HepG2 (cell line): ENCODE results near the gene LSM14B. TPM values are rescaled to one million over a fixed set of nuclear protein-coding genes. Genes with fewer than 3 reads are reported as not detected.

Experiments
- MBD4 ChIP-seq: IDR thresholded peaks from 2 replicates; pipeline ENCODE4 v1.6.1; 2012; ENCODE audit warnings: low read length, inconsistent platforms, borderline replicate concordance
- MED8 ChIP-seq: sonication (generic); formaldehyde crosslinking; IDR thresholded peaks from 2 replicates; pipeline ENCODE4 v1.8.1; 2023; ENCODE audit warnings: mild to moderate bottlenecking, missing genetic modification reagents; ENCODE audit not compliant: insufficient replicate concordance
- NCOR1 ChIP-seq: fragments of 200-600 bp; sonication (generic); IDR thresholded peaks from 2 replicates; pipeline ENCODE4 v1.7.0; 2017; ENCODE audit warnings: antibody characterized with exemption, low read length, borderline replicate concordance
- PRMT3 ChIP-seq: sonication (generic); formaldehyde crosslinking; IDR thresholded peaks from 2 replicates; pipeline ENCODE4 v1.8.1; 2022; ENCODE audit warnings: low read depth, mild to moderate bottlenecking, moderate library complexity, missing genetic modification reagents, borderline replicate concordance
- RAD51 ChIP-seq: fragments of 450-650 bp; IDR thresholded peaks from 2 replicates; pipeline ENCODE4 v1.6.1; 2016; ENCODE audit warnings: borderline replicate concordance
- REPIN1 ChIP-seq: sonication (generic); formaldehyde crosslinking; IDR thresholded peaks from 2 replicates; pipeline ENCODE4 v1.8.0; 2022; ENCODE audit warnings: missing genetic modification reagents, low read depth, mild to moderate bottlenecking, borderline replicate concordance
- TP53 ChIP-seq: sonication (generic); formaldehyde crosslinking; conservative IDR thresholded peaks from 2 replicates; pipeline ENCODE4 v1.4.0; 2020; ENCODE audit warnings: missing genetic modification reagents
- YY1 ChIP-seq: IDR thresholded peaks from 2 replicates; pipeline ENCODE4 v1.6.1; 2011; ENCODE audit warnings: low read length, low read depth, moderate library complexity, mild to moderate bottlenecking; ENCODE audit not compliant: insufficient read depth, insufficient replicate concordance
- ZNF652 ChIP-seq: IDR thresholded peaks from 2 replicates; pipeline ENCODE4 v1.6.1; 2016; ENCODE audit warnings: low read depth, borderline replicate concordance
- ZNF749 ChIP-seq: sonication (generic); formaldehyde crosslinking; IDR thresholded peaks from 2 replicates; pipeline ENCODE4 v1.8.0; 2022; ENCODE audit warnings: mild to moderate bottlenecking, missing genetic modification reagents, moderate library complexity, borderline replicate concordance
- polyA plus RNA-seq, 8 experiments: library from polyadenylated mRNA; depleted of rRNA in 3 of 8; stranded (reverse) in 7 of 8; unstranded in 1 of 8; fragments of >200 nt; fragmentation: Illumina TruSeq in 4 of 8; extraction: Trizol in 4 of 8; gene quantifications; 2 replicates each; pipeline versions ENCODE4 v1.2.1 to v1.2.3, GENCODE V29; 2011 to 2016; ENCODE audit warnings: low read depth in 4 of 8, missing spikeins in 1 of 8, mixed read lengths in 1 of 8; ENCODE audit not compliant: insufficient read depth in 1 of 8
- total RNA-seq, 5 experiments: library from RNA; depleted of rRNA; stranded (reverse); fragments of >200 nt; fragmentation: Illumina TruSeq; extraction: Trizol; gene quantifications; 2 replicates each; pipeline ENCODE4 v1.2.3, GENCODE V29; 2016; ENCODE audit warnings: low read depth in 1 of 5
- TF ChIP-seq, protein P1 (sequence below), 2 experiments: IDR thresholded peaks; 2 replicates each; pipeline ENCODE4 v1.6.1; 2011 to 2012; ENCODE audit warnings: low read length in 2 of 2, borderline replicate concordance in 1 of 2, low read depth in 1 of 2, mild to moderate bottlenecking in 1 of 2, moderate library complexity in 1 of 2
- TF ChIP-seq, protein P2 (sequence below): sonication (generic); formaldehyde crosslinking; IDR thresholded peaks from 2 replicates; pipeline ENCODE4 v1.4.0; 2020; ENCODE audit warnings: missing genetic modification reagents
- TF ChIP-seq, protein P3 (sequence below): sonication (generic); formaldehyde crosslinking; IDR thresholded peaks from 2 replicates; pipeline ENCODE4 v1.8.1; 2022; ENCODE audit warnings: low read depth, mild to moderate bottlenecking, missing genetic modification reagents
- TF ChIP-seq, protein P4 (sequence below): sonication (generic); formaldehyde crosslinking; IDR thresholded peaks from 2 replicates; pipeline ENCODE4 v1.4.0; 2020; ENCODE audit warnings: missing genetic modification reagents, borderline replicate concordance

LSM14B gene
- total and polyA plus RNA-seq, 2 of the 13 experiments (the other 11 are each of a cell fraction or from before 2014, with no cell fraction given), result 43.3 to 79.2 TPM

DNA sequence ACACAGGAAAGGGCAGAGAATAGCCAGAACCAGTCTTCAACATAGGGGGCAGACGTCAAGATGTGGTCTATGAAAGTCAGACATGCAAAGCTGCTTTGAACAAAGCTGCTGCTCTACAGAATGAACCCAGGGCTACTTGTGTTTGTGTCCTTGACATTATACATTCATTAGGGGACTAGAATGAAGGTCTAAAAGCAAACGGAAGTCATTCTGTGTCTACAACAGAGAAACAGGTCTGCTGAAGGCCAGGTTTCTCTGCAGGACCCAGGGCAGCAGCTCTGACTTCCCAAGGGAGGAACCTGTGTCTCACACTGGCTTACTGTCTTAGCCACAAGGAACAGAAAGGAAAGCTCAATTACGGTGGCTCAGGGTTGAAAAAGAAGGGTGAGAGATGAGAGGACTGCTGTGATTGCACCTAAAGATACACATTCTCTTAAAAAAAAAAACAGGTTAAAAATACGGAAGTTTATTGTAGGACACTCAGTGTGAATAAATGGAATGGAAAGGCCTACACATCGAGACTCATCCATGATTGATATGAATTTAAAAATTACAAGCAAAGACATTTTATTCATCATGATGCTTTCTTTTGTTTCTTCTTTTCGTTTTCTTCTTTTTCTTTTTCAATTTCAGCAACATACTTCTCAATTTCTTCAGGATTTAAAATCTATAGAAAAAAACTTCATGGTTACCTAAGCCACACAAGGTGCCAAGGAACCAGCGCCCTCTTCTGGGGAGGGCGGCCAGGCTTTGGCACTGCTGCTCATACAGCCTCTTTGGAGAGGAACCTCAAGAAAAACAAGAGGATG, 14.2 kb downstream of the LSM14B start (continued):
- TF ChIP-seq, protein P1, sequence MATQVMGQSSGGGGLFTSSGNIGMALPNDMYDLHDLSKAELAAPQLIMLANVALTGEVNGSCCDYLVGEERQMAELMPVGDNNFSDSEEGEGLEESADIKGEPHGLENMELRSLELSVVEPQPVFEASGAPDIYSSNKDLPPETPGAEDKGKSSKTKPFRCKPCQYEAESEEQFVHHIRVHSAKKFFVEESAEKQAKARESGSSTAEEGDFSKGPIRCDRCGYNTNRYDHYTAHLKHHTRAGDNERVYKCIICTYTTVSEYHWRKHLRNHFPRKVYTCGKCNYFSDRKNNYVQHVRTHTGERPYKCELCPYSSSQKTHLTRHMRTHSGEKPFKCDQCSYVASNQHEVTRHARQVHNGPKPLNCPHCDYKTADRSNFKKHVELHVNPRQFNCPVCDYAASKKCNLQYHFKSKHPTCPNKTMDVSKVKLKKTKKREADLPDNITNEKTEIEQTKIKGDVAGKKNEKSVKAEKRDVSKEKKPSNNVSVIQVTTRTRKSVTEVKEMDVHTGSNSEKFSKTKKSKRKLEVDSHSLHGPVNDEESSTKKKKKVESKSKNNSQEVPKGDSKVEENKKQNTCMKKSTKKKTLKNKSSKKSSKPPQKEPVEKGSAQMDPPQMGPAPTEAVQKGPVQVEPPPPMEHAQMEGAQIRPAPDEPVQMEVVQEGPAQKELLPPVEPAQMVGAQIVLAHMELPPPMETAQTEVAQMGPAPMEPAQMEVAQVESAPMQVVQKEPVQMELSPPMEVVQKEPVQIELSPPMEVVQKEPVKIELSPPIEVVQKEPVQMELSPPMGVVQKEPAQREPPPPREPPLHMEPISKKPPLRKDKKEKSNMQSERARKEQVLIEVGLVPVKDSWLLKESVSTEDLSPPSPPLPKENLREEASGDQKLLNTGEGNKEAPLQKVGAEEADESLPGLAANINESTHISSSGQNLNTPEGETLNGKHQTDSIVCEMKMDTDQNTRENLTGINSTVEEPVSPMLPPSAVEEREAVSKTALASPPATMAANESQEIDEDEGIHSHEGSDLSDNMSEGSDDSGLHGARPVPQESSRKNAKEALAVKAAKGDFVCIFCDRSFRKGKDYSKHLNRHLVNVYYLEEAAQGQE (IDR thresholded peaks at IDR 0.05; ENCODE audit: borderline replicate concordance in 1 of 2, low read depth in 1 of 2, low read length in 2 of 2), result no peak
- TF ChIP-seq, protein P2, sequence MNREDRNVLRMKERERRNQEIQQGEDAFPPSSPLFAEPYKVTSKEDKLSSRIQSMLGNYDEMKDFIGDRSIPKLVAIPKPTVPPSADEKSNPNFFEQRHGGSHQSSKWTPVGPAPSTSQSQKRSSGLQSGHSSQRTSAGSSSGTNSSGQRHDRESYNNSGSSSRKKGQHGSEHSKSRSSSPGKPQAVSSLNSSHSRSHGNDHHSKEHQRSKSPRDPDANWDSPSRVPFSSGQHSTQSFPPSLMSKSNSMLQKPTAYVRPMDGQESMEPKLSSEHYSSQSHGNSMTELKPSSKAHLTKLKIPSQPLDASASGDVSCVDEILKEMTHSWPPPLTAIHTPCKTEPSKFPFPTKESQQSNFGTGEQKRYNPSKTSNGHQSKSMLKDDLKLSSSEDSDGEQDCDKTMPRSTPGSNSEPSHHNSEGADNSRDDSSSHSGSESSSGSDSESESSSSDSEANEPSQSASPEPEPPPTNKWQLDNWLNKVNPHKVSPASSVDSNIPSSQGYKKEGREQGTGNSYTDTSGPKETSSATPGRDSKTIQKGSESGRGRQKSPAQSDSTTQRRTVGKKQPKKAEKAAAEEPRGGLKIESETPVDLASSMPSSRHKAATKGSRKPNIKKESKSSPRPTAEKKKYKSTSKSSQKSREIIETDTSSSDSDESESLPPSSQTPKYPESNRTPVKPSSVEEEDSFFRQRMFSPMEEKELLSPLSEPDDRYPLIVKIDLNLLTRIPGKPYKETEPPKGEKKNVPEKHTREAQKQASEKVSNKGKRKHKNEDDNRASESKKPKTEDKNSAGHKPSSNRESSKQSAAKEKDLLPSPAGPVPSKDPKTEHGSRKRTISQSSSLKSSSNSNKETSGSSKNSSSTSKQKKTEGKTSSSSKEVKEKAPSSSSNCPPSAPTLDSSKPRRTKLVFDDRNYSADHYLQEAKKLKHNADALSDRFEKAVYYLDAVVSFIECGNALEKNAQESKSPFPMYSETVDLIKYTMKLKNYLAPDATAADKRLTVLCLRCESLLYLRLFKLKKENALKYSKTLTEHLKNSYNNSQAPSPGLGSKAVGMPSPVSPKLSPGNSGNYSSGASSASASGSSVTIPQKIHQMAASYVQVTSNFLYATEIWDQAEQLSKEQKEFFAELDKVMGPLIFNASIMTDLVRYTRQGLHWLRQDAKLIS (CRISPR knock-in tag), result no peak
- TF ChIP-seq RAD51 (no peak), YY1 (peak; percentile 19), ZNF652 (CRISPR knock-in tag) (no peak), MED8 (CRISPR knock-in tag) (no peak), PRMT3 (CRISPR knock-in tag) (no peak), REPIN1 (no peak), TP53 (CRISPR knock-in tag) (no peak), NCOR1 (no peak), ZNF749 (CRISPR knock-in tag) (no peak), MBD4 (0 out of 2 replicates have a peak, but pooled peaks have one; percentile 70)
- TF ChIP-seq, protein P3, sequence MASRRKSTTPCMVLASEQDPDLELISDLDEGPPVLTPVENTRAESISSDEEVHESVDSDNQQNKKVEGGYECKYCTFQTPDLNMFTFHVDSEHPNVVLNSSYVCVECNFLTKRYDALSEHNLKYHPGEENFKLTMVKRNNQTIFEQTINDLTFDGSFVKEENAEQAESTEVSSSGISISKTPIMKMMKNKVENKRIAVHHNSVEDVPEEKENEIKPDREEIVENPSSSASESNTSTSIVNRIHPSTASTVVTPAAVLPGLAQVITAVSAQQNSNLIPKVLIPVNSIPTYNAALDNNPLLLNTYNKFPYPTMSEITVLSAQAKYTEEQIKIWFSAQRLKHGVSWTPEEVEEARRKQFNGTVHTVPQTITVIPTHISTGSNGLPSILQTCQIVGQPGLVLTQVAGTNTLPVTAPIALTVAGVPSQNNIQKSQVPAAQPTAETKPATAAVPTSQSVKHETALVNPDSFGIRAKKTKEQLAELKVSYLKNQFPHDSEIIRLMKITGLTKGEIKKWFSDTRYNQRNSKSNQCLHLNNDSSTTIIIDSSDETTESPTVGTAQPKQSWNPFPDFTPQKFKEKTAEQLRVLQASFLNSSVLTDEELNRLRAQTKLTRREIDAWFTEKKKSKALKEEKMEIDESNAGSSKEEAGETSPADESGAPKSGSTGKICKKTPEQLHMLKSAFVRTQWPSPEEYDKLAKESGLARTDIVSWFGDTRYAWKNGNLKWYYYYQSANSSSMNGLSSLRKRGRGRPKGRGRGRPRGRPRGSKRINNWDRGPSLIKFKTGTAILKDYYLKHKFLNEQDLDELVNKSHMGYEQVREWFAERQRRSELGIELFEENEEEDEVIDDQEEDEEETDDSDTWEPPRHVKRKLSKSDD, result no peak
- TF ChIP-seq, protein P4, sequence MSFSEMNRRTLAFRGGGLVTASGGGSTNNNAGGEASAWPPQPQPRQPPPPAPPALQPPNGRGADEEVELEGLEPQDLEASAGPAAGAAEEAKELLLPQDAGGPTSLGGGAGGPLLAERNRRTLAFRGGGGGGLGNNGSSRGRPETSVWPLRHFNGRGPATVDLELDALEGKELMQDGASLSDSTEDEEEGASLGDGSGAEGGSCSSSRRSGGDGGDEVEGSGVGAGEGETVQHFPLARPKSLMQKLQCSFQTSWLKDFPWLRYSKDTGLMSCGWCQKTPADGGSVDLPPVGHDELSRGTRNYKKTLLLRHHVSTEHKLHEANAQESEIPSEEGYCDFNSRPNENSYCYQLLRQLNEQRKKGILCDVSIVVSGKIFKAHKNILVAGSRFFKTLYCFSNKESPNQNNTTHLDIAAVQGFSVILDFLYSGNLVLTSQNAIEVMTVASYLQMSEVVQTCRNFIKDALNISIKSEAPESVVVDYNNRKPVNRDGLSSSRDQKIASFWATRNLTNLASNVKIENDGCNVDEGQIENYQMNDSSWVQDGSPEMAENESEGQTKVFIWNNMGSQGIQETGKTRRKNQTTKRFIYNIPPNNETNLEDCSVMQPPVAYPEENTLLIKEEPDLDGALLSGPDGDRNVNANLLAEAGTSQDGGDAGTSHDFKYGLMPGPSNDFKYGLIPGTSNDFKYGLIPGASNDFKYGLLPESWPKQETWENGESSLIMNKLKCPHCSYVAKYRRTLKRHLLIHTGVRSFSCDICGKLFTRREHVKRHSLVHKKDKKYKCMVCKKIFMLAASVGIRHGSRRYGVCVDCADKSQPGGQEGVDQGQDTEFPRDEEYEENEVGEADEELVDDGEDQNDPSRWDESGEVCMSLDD, result no peak
